ENCODE results near the gene ARPP21.

ARPP21 gene

GRCh38 chr3:35677797-35678196 lies 38.5 kb downstream of the ARPP21 start:
- H3K9me3 ChIP-seq (ENCODE audit: control insufficient read depth, insufficient read depth, low read depth, low read length): no peaks in the 10 kb centered on the region
- H3K27ac ChIP-seq (ENCODE audit: low read depth, low read length): no peak overlapping the region
- peaks cover 3% of the 10 kb centered on the region; the same call in 1 of the 2 replicates for H3K27me3 ChIP-seq (ENCODE audit: control insufficient read depth, insufficient read depth, low read length)
- H3K4me3 ChIP-seq (ENCODE audit: low read depth, low read length): no peak overlapping the region
- no peak overlapping the region for H3K9ac ChIP-seq (ENCODE audit: low read length)
- H3K36me3 ChIP-seq (ENCODE audit: control insufficient read depth, insufficient read depth, low read length): no peaks in the 10 kb centered on the region
- no peaks in the 10 kb centered on the region for H3K4me1 ChIP-seq (ENCODE audit: control insufficient read depth, insufficient read depth, low read length)

- Histone ChIP-seq H3K9ac (ENCODE audit: low read length) (no peak overlapping the region), H3K9me3 (ENCODE audit: control insufficient read depth, insufficient read depth, low read depth, low read length) (no peaks in the 10 kb centered on the region), H3K36me3 (ENCODE audit: control insufficient read depth, insufficient read depth, low read length) (no peaks in the 10 kb centered on the region), H3K27me3 (ENCODE audit: control insufficient read depth, insufficient read depth, low read length) (peaks cover 3% of the 10 kb centered on the region; the same call in 1 of the 2 replicates), H3K4me1 (ENCODE audit: control insufficient read depth, insufficient read depth, low read length) (no peaks in the 10 kb centered on the region), H3K27ac (ENCODE audit: low read depth, low read length) (no peak overlapping the region), H3K4me3 (ENCODE audit: low read depth, low read length) (no peak overlapping the region)
These were observed 39.4 kb downstream of the ARPP21 start for GRCh38 chr3:35678643-35679161.

GRCh38 chr3:35679409-35680080 lies 40.2 kb downstream of the ARPP21 start:
- H3K9me3 ChIP-seq (ENCODE audit: control insufficient read depth, insufficient read depth, low read depth, low read length): no peaks in the 10 kb centered on the region
- peaks cover 3% of the 10 kb centered on the region; the same call in 1 of the 2 replicates for H3K27me3 ChIP-seq (ENCODE audit: control insufficient read depth, insufficient read depth, low read length)
- no peak overlapping the region for H3K9ac ChIP-seq (ENCODE audit: low read length)
- no peak overlapping the region for H3K27ac ChIP-seq (ENCODE audit: low read depth, low read length)
- no peaks in the 10 kb centered on the region for H3K36me3 ChIP-seq (ENCODE audit: control insufficient read depth, insufficient read depth, low read length)
- H3K4me3 ChIP-seq (ENCODE audit: low read depth, low read length): no peak overlapping the region
- H3K4me1 ChIP-seq (ENCODE audit: control insufficient read depth, insufficient read depth, low read length): no peaks in the 10 kb centered on the region

GRCh38 chr3:35680866-35681650 lies 41.7 kb downstream of the ARPP21 start:
- Histone ChIP-seq H3K36me3 (ENCODE audit: control insufficient read depth, insufficient read depth, low read length) (no peaks in the 10 kb centered on the region), H3K4me1 (ENCODE audit: control insufficient read depth, insufficient read depth, low read length) (no peaks in the 10 kb centered on the region), H3K9me3 (ENCODE audit: control insufficient read depth, insufficient read depth, low read depth, low read length) (no peaks in the 10 kb centered on the region), H3K9ac (ENCODE audit: low read length) (no peak overlapping the region), H3K27ac (ENCODE audit: low read depth, low read length) (no peak overlapping the region), H3K27me3 (ENCODE audit: control insufficient read depth, insufficient read depth, low read length) (peaks cover 3% of the 10 kb centered on the region; the same call in 1 of the 2 replicates), H3K4me3 (ENCODE audit: low read depth, low read length) (no peak overlapping the region)

DNA sequence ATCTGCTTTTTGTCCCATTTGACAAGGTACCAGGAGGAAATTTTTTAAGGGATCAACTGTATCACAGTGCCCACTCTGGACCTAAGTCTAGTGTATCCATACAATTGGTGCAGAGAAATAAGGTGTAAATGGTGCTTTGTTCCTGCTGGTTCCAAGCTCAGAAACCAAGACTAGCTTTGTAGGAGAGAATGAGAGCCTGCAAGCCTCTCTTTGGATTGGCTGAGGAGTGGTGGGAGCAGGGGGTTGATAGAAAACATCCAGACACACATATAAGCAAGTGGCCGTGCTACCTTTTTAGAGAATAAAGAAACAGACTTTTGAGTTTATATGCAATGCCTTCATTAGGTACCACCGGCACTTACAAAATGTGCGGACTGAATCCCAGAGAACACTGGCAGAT lies 45.8 kb downstream of the ARPP21 start:
- H3K36me3 ChIP-seq (ENCODE audit: control insufficient read depth, insufficient read depth, low read length): no peaks in the 10 kb centered on the region
- no peak overlapping the region for H3K27ac ChIP-seq (ENCODE audit: low read depth, low read length)
- H3K9me3 ChIP-seq (ENCODE audit: control insufficient read depth, insufficient read depth, low read depth, low read length): no peaks in the 10 kb centered on the region
- no peak overlapping the region for H3K4me3 ChIP-seq (ENCODE audit: low read depth, low read length)
- no peak overlapping the region for H3K9ac ChIP-seq (ENCODE audit: low read length)
- no peaks in the 10 kb centered on the region for H3K27me3 ChIP-seq (ENCODE audit: control insufficient read depth, insufficient read depth, low read length)
- H3K4me1 ChIP-seq (ENCODE audit: control insufficient read depth, insufficient read depth, low read length): no peaks in the 10 kb centered on the region

- no peaks in the 10 kb centered on the region for H3K27me3 ChIP-seq (ENCODE audit: control insufficient read depth, insufficient read depth, low read length)
- no peaks in the 10 kb centered on the region for H3K36me3 ChIP-seq (ENCODE audit: control insufficient read depth, insufficient read depth, low read length)
- H3K9me3 ChIP-seq (ENCODE audit: control insufficient read depth, insufficient read depth, low read depth, low read length): no peaks in the 10 kb centered on the region
- H3K27ac ChIP-seq (ENCODE audit: low read depth, low read length): no peak overlapping the region
- H3K4me3 ChIP-seq (ENCODE audit: low read depth, low read length): no peak overlapping the region
- no peak overlapping the region for H3K9ac ChIP-seq (ENCODE audit: low read length)
- no peaks in the 10 kb centered on the region for H3K4me1 ChIP-seq (ENCODE audit: control insufficient read depth, insufficient read depth, low read length)
These were observed 49.5 kb downstream of the ARPP21 start for GRCh38 chr3:35688826-35689225.

DNA sequence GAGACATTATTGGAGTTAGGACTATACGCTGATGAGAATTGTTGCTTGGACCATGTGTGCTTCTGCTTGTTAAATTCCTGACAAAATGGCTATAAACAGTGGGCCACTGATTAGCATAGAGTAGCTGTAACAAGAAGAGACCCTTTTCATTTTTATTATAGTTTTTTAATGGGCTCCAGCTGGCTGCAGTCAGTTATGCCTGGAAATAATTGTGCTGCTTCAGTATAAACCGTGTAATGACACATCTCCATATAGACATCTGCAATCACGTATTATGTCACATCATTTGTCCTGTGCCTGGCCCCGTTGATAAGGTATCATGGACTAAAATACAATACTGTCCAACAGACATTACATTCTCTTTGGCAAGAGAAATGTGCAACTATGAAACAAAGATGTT lies 50.9 kb downstream of the ARPP21 start:
- H3K4me3 ChIP-seq (ENCODE audit: low read depth, low read length): no peak overlapping the region
- H3K27ac ChIP-seq (ENCODE audit: low read depth, low read length): no peak overlapping the region
- H3K4me1 ChIP-seq (ENCODE audit: control insufficient read depth, insufficient read depth, low read length): no peaks in the 10 kb centered on the region
- H3K27me3 ChIP-seq (ENCODE audit: control insufficient read depth, insufficient read depth, low read length): no peaks in the 10 kb centered on the region
- no peaks in the 10 kb centered on the region for H3K9me3 ChIP-seq (ENCODE audit: control insufficient read depth, insufficient read depth, low read depth, low read length)
- H3K36me3 ChIP-seq (ENCODE audit: control insufficient read depth, insufficient read depth, low read length): no peaks in the 10 kb centered on the region
- H3K9ac ChIP-seq (ENCODE audit: low read length): no peak overlapping the region

GRCh38 chr3:35705904-35706303 lies 66.6 kb downstream of the ARPP21 start:
- H3K27ac ChIP-seq (ENCODE audit: low read depth, low read length): no peak overlapping the region
- no peaks in the 10 kb centered on the region for H3K4me1 ChIP-seq (ENCODE audit: control insufficient read depth, insufficient read depth, low read length)
- H3K27me3 ChIP-seq (ENCODE audit: control insufficient read depth, insufficient read depth, low read length): no peaks in the 10 kb centered on the region
- no peak overlapping the region for H3K9ac ChIP-seq (ENCODE audit: low read length)
- H3K36me3 ChIP-seq (ENCODE audit: control insufficient read depth, insufficient read depth, low read length): no peaks in the 10 kb centered on the region
- H3K4me3 ChIP-seq (ENCODE audit: low read depth, low read length): no peak overlapping the region
- H3K9me3 ChIP-seq (ENCODE audit: control insufficient read depth, insufficient read depth, low read depth, low read length): no peaks in the 10 kb centered on the region

DNA sequence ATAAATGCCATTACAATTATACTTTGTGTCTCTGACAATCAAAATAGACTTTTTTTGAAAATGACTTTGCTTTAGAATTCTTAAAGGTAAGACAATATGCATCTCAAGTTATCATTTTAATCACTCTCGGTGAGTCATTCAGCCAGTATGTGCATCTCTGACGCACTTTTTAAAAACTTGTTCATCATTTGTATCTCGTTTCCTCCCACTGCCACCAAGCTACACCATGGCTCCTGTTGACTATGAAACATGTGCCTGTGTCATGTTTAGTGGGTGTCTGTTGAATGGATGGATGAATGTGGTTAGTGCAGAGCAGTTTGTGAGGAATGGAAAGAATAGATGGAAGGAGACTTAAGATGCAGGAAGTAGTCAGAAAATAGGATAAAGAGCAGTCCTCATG lies 68.6 kb downstream of the ARPP21 start:
- Histone ChIP-seq H3K36me3 (ENCODE audit: control insufficient read depth, insufficient read depth, low read length) (no peaks in the 10 kb centered on the region), H3K27ac (ENCODE audit: low read depth, low read length) (no peak overlapping the region), H3K4me1 (ENCODE audit: control insufficient read depth, insufficient read depth, low read length) (no peaks in the 10 kb centered on the region), H3K9ac (ENCODE audit: low read length) (no peak overlapping the region), H3K9me3 (ENCODE audit: control insufficient read depth, insufficient read depth, low read depth, low read length) (no peaks in the 10 kb centered on the region), H3K4me3 (ENCODE audit: low read depth, low read length) (no peak overlapping the region), H3K27me3 (ENCODE audit: control insufficient read depth, insufficient read depth, low read length) (no peaks in the 10 kb centered on the region)

DNA sequence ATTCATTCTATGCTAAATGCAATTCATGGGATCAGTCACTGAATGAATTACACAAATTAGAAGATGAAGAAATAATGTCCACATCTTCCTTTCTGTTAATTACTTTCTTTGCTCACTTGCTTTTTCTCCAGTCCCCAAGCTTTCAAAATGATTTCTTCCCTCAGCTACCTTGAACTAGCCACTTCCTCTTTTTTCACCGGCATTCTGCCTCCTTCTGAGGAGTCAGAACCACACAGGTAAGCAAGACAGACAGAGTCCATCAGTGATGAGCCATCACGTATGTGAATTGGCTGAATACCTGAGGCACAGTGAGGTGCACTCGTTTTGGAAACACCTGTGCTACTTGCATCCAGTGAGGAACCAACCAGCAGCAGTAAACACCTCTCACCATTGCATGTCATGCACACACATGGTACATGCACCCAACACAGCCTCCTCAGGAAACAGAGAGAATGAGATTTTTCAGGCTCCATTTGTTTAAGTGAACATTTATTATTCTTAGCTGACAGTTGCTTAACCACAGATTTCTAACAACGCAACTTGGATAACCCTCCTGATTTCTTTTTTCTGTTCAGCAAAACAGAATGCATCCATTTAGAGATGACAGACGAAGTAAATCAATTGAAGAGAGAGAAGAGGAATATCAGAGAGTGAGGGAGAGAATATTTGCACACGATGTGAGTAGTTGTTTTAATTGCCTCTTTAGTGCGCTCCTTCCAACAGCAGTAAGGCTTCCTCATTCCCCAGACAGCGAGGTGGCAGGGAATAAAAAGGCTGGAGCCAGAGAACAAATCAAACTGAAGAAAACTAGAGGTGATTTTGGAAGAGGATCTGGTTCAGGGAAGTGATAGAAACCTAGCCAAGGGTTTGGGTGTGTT lies 69.3 kb downstream of the ARPP21 start:
- Histone ChIP-seq H3K36me3 (ENCODE audit: control insufficient read depth, insufficient read depth, low read length) (no peaks in the 10 kb centered on the region), H3K9ac (ENCODE audit: low read length) (no peak overlapping the region), H3K4me1 (ENCODE audit: control insufficient read depth, insufficient read depth, low read length) (no peaks in the 10 kb centered on the region), H3K27me3 (ENCODE audit: control insufficient read depth, insufficient read depth, low read length) (no peaks in the 10 kb centered on the region), H3K9me3 (ENCODE audit: control insufficient read depth, insufficient read depth, low read depth, low read length) (no peaks in the 10 kb centered on the region), H3K4me3 (ENCODE audit: low read depth, low read length) (no peak overlapping the region), H3K27ac (ENCODE audit: low read depth, low read length) (no peak overlapping the region)
